HG03039 (cell line): ENCODE data around the gene IDH3B.
A peak's percentile ranks its signal among the peaks of the same experiment; 100 is the strongest.

ENCODE experiments used
- ATAC-seq: cut with Tn5 transposase; IDR thresholded peaks from one replicate; pipeline ENCODE4 v1.9.1; 2021; ENCODE audit warnings: mild to moderate bottlenecking, moderate library complexity; ENCODE audit not compliant: unreplicated experiment

IDH3B gene

DNA sequence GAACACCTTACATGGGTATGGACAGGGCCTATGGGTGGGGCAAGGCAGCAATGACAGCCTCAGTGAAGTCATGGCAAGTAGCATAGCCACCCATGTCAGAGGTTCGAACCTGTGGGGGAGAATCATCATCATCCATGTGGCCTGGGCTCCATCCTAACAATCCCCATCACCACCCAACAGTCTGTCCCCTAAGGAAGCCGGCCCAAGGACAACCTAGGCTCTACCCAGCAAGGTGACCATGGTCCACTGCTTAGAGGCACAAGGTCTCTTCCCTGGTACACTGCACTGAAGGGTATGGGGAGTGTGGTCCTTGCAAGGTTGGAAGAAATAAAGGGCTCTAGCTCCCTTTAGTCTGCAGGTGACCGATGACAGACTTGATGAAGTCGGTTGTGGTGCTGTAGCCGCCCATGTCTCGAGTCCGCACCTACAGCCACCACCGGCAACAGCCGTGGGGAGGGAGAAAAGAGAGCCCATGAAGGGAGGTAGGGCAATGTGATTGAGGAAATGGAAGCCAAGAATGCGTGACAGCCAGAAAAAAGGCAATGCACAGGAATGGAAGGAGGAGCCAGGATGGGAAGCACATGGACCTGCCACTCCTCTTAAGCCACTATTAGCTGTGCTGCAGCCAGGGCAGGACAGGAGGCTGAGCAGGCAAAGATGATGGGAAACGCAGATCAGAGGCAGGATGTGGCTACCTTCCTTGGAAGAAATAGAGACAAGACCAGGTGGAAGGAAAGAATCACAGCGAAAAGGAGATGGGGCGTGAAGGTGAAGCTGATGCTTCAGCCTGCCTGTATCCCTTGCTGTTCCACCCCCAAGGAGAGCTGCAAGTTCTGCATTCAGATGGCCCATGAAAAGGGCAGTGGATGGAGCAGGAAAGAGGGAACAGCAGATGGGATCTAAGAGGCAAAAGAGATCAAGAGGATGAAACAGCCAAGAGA is 5.3 kb downstream of the IDH3B start:
- ATAC-seq, result no peak

- ATAC-seq, result no peak
These were observed 6.3 kb downstream of the IDH3B start for GRCh38 chr20:2657674-2658073.

DNA sequence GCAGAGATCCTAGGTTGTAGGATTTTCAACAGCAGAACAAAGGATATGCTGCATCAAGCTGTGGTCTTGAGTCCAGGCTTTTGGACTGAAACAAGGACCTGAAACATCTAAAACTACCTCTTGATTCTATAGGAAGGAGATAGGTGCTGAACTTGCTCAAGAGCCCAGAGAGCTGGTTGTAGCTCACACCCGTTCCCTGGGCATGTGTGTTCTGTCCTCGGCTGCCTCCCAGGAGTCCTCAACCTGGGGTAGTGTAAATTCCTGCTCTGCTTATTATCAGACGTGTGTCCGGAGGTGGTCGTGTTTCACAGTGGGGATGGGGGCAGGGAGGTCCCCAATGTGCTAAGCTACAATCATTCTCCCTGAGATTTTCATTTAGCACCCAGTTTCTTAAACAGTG is 6.8 kb downstream of the IDH3B start:
- ATAC-seq, result no peak

- no peak for ATAC-seq
These were observed 7.4 kb downstream of the IDH3B start for GRCh38 chr20:2656471-2657117.

GRCh38 chr20:2655331-2656116 is 8.5 kb downstream of the IDH3B start:
- no peak for ATAC-seq

DNA sequence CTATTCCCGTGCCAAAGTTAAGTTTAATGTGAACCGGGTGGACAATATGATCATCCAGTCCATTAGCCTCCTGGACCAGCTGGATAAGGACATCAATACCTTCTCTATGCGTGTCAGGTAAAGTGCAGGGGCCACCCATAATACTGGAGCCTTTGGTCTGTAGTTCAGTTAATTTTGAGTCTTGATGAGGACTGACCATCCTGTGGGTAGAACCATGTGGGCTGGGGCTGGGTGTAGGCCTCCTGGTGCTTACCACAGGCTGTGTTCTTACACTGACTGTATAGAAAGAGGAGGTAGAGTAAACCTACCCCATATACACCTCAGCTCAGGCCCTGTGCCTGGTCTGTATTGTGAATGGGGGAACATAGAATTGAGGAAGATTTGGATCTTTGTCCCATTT is 9.2 kb downstream of the IDH3B start:
- ATAC-seq, result no peak

DNA sequence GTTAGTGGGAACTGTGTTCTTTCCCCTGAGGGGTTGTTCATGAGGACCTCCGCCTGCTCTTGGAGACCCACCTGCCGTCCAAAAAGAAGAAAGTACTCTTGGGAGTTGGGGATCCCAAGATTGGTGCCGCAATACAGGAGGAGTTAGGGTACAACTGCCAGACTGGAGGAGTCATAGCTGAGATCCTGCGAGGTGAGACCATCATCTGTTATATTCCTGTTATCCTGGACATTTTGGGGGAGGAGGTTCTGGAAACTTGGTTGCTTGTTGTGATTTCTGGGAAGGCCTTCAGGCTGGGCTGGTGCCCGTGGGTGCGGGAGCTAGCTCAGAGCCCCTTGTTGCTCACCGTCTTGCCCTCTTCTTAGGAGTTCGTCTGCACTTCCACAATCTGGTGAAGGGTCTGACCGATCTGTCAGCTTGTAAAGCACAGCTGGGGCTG is 9.6 kb downstream of the IDH3B start:
- ATAC-seq, result no peak

- ATAC-seq, result no peak
These were observed 10.2 kb downstream of the IDH3B start for GRCh38 chr20:2653556-2654383.

- peak; percentile 30 for ATAC-seq
These were observed 11.1 kb downstream of the IDH3B start for GRCh38 chr20:2652724-2653555.

GRCh38 chr20:2651772-2652723 is 12.0 kb downstream of the IDH3B start, which contains the start of gene NOP56:
NOP56 (plus strand) TSS chr20:2652632; CDS start chr20:2652661, 29 bp downstream.
- peak; percentile 78 for ATAC-seq

DNA sequence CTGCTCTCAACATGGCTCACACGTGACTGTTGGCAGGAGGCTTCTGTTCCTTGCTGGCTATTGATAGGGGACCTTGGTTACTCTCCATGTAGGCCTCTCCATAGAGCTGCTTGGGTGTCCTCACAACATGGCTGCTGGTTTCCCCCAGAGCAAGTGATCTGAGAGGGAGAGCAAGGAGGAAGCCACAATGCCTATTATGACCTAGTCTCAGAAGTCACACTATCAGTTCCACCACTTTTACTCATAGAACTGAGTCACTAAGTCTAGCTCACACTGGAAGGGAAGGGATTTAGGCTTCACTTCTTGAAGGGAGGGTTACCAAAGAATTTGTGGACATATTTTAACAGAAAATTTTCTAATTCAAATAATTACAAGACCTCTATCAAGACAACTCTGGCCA is 20.3 kb downstream of the IDH3B start:
- ATAC-seq, result no peak

DNA sequence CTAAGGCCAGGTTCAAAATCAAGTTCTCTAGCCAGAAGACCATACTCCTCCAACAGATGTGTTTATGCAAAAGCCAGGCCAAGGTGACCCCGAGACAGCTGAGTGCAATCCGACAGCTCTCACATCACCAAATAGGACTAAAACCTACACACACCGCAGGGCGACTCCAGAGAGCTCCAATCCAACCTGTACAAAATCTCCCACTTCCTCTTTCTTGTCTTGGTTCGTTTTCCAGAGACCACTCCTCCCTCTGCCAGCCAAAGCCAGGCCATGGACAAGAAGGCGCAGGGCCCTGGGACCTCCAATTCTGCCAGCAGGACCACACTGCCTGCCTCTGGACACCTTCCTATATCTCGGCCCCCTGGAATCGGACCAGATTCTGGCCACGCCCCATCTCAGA is 23.1 kb downstream of the IDH3B start:
- no peak for ATAC-seq

DNA sequence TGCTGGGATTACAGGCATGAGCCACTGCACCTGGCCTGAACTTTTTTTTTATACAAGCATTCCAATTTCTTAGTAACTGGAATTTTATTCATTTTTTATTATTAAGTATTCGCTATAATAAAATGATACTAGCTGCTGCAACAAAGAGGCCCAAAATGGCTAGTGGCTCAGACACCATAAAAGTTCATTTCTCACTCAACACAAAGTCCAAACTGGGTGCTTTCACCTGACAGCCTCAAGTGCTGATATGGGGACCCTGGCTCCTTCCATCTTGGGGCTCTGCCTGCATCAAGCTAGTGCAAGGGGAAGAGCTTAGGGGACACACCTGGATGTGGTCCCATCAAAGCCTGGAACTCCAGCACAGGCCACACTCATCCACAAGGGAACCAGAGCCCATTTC is 23.8 kb downstream of the IDH3B start:
- ATAC-seq, result no peak

- no peak for ATAC-seq
These were observed 26.8 kb downstream of the IDH3B start for GRCh38 chr20:2637246-2637645.

- ATAC-seq, result no peak
These were observed 30.6 kb downstream of the IDH3B start for GRCh38 chr20:2633381-2633780.

GRCh38 chr20:2631228-2631627 is 32.8 kb downstream of the IDH3B start:
- no peak for ATAC-seq

- no peak for ATAC-seq
These were observed 37.0 kb downstream of the IDH3B start for GRCh38 chr20:2626853-2627541.

GRCh38 chr20:2625062-2625461 is 39.0 kb downstream of the IDH3B start:
- ATAC-seq, result no peak
